HK-2 (cell line): ENCODE data around the gene PROB1.
"Not testable (repeated sequence)": the region's sequence is repeated elsewhere in the genome, so short reads cannot be mapped to it uniquely, and the experiment has no call there.

ENCODE experiments used
- DNase-seq: peaks from one replicate; pipeline ENCODE4 v3.0.0-alpha.2; 2018; ENCODE audit not compliant: unreplicated experiment

PROB1 gene

DNA sequence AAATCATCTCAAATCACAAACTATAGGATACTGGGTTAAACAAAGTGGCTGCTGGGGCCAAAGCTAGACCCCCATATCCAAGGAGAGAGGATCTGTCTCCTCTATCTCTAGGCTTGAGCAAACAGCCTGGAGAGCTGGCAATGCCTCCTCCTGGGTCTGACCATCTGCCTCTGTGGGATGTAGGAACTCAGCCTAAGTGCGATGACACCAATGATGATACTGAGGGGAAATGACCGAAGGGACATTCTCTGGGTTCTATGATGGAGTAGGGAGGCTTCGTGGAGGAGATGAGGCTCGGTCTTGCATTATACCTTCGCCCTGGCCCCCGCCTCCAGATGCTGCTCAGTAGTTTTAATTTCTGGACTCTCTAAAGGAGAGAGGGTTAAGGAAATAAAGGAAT lies 18.2 kb upstream of the PROB1 start:
- DNase-seq: no peak

DNA sequence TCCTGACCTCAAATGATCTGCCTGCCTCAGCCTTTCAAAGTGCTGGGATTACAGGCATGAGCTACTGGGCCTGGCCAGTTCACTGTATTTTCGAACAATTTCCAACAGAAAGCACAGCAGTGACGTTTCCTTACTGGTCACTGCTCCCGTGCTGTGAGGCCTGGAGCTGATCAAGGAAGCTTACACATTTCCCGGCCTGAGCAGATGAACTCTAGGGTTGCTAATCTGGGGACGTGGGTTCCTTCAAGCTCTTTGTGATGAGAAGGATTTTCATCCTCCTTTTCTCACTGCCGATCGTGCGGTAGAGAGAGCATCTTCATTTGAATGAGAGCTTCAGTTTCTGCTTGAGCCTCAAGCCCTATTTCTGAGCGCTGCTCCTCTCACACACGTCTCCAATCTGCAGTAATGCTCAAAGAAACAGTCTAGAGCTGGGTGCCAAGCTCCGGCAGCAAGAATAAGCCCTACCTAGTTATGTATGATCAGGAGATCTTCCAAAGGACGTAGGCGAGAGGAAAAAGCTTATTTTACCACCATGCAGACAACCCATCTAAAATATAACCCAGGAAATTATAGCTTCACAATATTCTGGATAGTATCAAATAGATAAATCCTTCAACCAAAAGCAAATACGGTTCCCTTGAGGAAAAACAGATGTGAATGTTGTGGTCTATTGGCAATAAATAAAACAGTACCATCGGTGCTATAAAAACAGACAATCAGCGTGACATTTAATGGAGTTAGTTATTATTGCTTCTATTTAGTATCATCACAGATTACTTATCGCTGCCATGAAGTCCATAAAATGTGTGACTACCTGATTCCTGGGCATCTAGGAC lies 16.3 kb upstream of the PROB1 start:
- no peak for DNase-seq

DNA sequence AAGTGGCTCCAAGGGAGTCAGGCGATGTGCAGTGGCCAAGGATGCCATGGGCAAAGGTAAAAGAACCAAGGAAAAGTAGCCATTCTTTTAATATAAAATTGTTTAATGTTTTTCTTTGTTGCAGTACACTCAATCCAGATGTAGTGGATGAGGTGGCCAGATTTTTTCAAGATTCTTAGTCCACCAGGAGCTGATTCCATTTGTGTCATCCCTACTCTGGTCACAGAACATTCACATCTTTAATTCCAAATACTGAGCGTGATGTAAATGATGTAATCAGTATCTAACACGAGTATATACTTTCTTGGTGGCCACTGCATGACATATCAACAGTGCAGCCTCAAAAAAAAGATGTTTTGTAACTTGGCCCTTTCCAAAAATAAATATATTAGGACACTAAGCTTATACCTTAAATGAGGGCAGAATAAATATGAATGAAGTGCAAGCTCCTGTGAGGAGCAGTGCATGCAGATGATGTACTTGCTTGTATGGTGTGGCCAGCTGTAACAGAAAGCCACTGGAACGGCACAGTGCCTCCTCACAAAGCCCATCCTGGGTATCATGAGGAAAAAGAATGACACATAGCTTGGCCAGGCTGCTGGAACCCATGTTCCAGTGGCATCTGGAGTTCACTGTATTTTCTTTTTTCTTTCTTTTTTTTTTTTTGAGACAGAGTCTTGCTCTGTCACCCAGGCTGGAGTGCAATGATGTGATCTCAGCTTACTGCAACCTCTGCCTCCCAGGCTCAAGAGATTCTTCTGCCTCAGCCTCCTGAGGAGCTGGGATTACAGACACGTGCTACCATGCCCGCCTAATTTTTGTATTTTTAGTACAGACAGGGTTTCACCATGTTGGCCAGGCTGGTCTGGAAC lies 15.5 kb upstream of the PROB1 start:
- DNase-seq: no peak

DNA sequence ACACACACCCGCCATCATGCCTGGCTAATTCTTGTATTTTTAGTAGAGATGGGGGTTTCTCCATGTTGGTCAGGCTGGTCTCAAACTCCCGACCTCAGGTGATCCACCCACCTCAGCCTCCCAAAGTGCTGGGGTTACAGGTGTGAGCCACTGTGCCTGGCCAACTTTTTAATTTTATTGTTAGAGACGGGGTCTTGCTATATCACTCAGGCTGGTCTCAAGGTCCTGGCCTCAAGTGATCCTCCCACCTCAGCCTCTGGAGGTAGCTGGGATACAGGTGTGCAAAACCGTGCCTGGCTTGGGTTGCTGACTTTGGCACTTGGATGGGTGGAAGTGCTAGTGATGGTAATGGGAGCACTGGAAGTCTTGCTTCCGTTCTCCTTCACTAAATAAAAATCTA lies 14.2 kb upstream of the PROB1 start:
- not testable (repeated sequence) for DNase-seq

DNA sequence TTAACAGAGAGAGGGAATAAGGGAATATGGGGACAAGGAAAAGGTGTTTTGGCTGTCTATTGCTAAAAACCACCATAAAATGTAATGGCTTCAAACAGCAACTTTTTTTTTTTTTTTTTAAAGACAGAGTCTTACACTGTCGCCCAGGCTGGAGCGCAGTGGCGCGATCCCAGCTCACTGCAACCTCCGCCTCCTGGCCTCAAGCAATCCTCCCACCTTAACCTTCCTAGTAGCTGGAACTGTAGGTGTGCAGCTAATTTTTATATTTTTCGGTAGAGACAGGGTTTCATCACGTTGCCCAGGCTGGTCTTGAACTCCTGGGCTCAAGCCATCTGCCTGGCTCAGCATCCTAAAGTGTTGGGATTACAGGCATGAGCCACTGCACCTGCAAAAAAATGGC lies 13.3 kb upstream of the PROB1 start:
- no peak for DNase-seq

DNA sequence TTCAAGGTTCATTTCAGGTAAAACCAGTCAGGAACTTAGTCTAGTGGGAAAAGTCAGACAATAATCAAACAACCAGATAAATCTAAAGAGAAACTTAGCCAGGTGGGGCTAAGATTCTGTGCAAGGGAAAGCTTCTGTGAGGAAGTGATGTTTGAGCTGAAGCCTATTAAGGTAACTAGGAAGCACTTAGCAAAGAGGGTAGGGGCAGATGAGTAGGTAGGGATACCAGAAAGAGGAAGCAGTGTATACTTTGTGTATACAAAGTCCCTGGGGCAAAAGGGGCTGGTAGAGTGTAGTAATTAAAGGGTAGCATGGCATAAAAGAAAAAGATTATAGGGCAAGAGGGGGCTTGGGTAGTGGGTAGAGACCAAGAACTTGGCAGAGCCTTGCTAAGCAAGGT lies 12.6 kb upstream of the PROB1 start:
- no peak for DNase-seq

DNA sequence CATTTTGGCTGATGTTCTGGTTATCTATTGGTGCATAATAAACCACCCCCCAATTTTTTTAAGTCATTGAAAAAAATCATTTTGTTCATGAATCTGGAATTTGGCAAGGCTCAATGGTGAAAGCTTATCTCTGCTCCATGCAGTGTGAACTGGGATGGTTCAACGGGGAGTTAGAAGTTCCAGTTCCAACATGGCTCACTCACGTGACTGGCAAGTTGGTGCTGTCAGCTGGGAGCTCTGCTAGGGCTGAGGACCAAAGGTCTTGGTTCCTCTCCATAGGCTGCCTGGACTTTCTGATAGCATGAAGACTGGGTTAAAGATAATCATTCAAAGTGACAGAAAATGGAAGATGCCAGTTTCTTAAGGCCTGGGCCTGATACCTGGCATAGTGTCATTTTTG lies 12.1 kb upstream of the PROB1 start:
- DNase-seq: no peak

DNA sequence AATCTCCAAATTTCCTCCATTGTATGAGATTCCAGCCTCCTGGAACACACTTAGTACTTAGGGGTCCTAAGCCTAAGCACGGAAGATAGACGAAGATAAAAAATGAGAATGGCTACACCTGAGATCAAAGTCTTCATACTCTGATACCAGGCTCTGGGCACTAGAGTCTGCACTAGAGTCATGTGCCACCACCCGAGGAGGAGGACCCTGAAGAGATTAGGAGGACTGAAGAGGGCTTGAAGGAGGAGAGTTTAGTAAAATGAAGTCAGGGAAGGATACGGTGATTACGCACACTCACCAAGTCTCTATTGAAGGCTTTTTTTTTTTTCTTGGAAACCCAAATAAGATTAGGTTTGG lies 9.6 kb upstream of the PROB1 start:
- DNase-seq: no peak

DNA sequence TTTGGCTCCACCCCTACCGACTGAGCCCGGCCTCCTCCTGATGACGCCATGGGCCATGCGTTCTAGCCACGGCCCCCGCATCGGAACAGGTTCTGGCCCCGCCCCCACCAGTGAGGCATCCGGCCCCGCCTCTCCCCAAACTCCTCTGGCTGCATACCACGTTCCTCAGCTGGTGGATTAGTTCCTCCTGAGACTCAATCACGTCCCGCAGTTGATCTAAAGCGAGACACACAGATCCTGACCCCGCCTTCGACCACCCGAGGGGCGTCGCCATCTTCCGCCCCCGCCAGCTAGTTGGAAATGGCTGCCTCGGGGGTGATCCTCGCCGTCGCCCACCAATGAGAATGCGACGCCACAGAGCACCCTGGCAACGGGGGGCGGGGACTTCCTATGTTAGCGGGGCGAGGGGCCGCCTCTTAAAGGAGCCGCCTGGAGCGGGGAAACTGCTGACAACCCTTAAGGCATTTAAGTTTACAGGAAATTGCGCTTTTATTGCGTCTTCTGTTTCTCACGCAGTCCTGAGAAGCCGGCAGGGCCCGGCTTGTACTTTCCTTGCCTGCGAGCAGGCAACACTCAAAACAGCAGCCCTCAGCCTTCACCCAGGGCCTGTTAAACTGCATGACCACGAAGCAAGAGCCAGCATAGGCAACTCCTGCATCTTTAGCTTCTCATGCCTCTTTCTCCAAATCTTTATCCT lies 9.0 kb upstream of the PROB1 start, which contains the start of gene SPATA24:
Gene SPATA24, minus strand, starts transcription at position 303 of the 697 bp plus-strand sequence. Its CDS starts 29 bp downstream, at position 274.
- peak; percentile 88 for DNase-seq

DNA sequence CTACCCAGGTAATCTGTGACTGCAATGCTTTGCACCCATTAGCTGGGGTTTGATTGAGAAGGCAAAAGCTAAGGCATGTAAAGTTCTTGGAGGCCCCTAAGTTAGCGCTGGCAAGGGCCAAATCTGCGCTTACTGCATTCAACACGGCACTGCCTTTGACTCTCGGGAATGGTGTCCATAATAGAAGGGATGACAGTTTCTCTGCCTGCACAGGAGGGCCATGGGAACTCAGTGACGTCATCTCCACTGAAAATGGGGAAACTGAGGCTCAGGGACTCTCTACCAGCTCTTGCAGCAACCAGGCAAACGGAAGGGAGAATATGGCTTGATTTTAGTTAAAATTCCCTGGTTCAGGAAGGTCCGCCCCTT lies 8.5 kb upstream of the PROB1 start:
- no peak for DNase-seq

DNA sequence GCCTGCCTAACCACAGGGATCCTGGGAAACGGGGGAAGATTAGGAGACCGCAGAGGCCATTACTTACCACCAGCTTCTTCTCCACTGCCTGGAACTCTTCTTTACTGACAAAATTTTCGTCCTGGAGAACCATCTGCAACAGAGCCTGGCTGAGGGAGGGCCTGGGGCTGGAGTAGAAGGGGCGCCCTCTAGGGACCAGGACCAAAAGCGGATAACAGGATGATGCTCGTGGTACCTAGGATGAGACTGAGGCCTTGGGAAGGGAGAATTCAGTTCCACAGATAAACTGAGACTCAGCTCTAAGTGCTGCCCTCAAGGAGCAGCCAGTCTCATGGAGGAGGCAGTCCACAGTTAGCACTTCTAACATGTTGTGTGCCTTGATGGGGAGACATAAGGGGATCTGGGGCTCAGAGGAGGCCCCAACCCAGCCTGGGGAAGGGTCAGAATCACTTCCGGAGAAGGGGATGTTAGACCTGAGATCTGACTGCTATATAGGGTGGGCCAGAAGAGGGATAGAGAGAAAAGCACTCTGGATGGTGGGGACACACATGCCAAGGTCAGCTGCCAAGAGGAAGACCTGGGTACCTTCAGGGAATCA lies 7.8 kb upstream of the PROB1 start:
- DNase-seq: no peak

DNA sequence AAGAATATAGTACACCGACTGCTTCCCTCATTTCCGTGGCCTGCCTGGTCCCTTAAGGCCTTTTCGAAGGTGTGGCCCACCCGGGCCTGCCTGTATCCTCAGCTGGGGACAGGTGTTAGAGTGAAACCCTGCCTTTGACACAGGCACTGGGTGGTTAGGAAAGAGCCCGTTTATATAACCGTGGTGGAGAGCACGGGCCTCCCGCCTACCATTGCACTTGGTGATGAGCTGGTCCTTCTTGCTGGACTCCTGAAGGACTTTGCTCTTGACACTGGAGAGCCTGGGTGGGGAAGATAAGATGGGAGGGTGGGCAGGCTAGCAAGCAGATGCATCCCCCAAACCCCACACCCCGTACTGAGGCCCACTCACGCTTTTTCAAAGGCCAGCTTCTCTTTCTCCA lies 6.6 kb upstream of the PROB1 start:
- no peak for DNase-seq

DNA sequence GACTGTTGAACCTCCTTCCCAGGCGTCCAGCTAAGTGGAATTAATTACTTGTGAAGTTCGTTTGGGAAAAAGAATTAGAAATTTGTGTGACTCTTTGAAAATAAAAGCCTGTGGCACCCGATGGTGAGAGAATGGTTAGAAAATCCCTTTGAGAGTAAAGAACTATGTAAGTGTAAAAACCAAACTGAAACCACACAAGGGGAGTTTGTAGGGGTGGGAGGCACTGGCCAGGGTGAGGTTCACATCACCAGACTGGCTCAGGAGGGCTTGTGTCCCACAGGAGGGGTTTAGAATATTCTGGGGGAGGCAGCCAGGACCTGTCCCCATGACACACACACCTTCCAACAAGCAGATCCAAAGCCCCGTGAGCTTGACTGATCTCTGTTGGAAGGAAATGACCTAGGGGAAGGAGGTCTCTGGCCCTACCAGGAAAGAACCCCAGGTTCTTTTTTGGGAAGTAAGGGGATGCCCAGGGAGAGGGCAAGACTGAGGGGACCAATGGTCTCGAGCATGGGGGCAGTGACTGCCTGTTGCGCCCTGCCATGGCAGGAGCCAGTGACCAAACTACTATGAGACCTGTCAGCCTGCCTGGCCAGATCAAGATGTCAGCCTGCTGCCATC lies 4.7 kb upstream of the PROB1 start:
- DNase-seq: no peak

DNA sequence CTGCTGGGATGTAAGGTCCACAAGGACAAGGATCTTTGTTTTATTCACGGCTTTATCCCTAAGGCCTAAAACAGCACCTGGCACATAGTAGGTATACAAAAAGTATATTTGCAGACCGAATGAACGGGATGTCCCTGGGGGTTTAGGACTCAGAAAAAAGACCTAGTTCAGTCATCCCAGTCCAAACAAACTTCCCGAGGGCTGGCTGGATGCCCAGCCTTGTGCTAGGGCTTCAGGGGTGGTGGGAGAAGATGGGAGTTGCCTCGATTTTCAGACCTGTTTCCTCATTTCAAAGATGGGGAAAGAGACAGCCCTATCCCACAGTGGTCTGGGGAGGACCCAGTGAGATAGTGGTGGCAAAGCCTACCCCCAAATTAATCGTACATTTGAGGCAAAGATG lies 3.0 kb upstream of the PROB1 start:
- DNase-seq: no peak

DNA sequence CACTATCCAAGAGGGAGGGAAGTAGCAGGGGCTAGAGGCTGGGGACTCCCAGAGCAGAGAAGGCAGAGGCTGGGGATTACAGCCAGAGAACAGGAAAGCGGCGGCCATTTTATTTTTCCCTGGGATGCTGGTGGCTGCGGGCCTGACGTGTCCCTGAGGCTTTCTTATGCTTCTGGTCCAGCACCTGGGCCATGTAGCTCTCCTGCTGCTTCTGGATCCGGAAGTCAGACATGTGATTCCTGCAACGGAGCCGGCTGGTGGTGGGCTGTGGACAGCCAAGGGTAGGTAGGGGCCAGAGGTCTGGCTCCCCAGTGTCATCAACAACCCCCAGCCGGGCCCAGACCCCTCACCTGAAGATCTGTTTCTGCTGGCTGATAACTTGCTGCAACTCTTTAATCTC lies 1.8 kb upstream of the PROB1 start:
- no peak for DNase-seq

DNA sequence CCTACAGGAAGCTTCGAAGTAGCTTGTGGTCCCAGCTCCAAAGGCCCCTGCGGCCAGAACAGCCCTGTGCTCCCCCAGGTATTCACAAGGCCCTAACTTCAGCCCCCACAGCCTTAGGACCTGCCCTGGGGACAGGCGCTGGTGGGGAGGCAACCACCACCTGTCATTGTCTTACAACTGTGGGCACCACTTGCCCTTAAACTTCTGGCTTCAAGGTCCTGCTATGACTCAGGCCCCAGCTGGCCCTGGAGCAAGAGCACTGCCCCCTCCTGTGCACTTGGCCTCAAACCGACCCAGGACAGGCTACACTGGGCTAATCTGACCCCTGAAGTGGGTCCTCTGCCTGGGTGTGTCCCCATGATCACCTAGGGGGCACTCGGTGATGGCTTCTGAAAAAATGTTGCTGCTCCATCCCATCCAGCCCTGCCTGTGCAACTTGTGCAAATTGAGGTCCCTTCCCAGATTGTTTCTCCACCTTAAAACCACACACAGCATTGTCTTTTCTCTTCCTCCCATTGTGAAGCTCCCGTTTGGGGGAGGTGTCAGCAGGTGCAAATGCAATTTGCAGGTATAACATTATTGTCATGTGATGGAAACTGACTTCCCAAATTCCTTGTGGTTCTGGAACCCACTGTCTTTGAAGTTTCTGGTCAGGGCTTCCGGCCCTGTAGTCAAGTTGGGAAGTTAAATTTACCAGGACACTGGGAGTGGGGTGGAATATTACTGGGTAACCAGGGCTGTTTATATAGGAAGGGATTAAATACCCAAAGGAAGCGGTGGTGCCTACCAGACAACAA lies 1.1 kb upstream of the PROB1 start:
- DNase-seq: no peak

DNA sequence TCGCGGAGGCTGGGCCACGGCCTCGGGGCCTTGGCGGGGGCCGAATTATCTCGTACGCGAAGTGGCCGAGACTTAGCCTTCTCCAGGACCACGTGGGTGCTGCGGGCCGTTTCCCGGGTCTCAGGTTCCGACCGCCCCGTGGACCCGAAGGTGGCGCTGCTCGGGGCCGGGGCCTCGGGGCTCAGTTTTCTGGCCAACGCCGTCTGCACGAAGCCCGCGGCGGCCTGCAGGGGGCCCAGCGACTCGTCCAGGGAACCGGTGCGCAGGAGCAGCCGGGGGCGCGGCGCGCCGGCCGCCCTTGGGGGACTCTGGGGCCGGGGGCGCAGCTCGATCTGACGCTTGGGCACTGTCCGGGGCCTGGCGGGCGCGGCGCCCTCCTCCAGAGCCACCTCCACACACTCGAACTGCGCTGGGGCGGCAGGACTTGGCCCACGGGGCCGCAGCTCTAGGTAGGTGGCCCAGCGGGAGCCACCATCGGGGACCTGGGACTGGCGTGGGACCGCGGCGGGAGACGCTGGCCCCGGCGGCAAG lies 716 bp downstream of the PROB1 start:
- DNase-seq: no peak

DNA sequence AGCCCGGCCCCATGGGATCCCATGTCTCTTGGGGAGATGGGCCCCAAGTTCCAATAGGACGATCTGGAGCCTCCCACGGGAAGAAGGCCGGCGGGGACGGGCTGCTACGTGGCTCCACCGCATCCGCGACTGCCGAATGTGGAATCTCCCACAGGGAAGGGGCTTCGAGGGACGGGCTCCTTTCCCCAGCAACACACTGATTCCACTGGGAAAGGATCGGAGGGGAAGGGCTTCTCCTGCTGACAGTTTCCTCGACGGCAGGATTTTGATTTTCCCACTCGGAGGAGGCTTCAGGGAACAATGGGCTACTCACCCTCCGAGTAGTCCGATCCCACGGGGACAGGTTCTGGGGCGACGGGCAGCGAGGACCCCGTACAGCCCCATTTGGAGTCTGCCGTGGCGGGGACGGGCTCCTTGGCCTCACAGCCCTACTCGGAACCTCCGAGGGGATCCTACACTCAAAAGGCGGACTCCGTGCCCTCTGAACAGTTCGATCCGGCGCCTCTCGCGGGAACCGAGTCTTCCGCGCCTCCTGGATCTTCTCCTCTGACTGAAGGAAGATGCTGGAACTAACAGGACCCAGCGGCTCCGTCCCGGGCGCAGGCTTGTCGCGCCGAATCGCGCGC lies 1.3 kb downstream of the PROB1 start:
- DNase-seq: no peak

DNA sequence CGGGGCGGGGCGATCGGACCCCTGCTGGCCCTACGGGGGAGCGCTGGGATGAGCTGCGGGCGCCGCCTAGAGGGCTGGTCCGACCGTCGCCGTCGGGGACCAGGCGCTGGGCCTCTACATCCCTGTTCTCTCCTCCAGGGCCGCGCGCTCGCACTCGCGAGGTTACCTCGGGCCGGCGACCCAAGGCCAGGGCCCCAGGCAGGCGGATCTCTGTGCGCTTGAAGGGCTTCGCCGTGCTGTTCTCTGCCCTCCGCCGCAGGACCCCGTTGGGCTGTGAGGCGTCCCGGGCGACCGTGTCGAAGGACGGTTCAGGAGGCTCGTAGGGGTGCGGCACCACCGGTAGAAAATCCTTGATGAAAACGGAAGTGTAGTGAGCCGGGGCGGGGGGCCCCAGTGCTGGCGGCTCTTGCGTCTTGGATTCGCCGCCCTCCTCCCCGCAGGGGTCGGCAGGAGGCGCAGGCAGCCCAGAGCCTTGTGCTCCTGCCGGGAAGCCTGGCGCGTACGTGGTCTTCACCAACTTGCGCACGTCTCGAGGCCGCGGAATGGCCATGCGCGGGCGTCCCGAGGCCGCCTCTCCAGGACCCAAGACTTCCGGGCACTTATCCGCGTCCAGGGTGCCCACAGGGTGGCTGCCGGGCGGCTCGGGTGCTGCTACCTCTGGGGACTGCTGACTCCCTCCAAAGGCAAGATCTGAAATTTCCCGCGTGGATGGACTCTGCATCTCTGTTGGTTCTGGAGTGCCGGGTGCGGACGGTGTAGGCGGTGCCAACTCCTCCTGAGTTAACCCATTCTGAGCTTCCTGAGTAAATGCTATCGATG lies 2.0 kb downstream of the PROB1 start:
- DNase-seq: no peak
